Nephron progenitor cell (in vitro differentiated cells): ENCODE data around the gene ITGA2.

Experiments used
- DNase-seq: peaks from one replicate; pipeline ENCODE4 v3.0.0; 2021
- H3K27ac Mint-ChIP-seq: 2 replicates; pipeline ENCODE4 v1.8.0; 2021; ENCODE audit warnings: mild to moderate bottlenecking, moderate library complexity, mixed read lengths
- H3K27me3 Mint-ChIP-seq: 2 replicates; pipeline ENCODE4 v1.8.0; 2021; ENCODE audit warnings: mild to moderate bottlenecking, low read depth, mixed read lengths; ENCODE audit not compliant: poor library complexity
- H3K36me3 Mint-ChIP-seq: 2 replicates; pipeline ENCODE4 v1.8.0; 2021; ENCODE audit warnings: low read depth, mixed read lengths
- H3K4me1 Mint-ChIP-seq: 2 replicates; pipeline ENCODE4 v1.8.0; 2021; ENCODE audit warnings: mixed read lengths
- H3K4me3 Mint-ChIP-seq: 2 replicates; pipeline ENCODE4 v1.8.0; 2021; ENCODE audit warnings: mild to moderate bottlenecking, moderate library complexity, mixed read lengths
- H3K9me3 Mint-ChIP-seq: 2 replicates; pipeline ENCODE4 v1.8.0; 2021; ENCODE audit warnings: mild to moderate bottlenecking, moderate library complexity, mixed read lengths
- TF ChIP-seq, protein P1 (sequence below): fragments of 200-600 bp; sonication (generic); IDR thresholded peaks from 2 replicates; pipeline ENCODE4 v1.5.0; 2021; ENCODE audit warnings: antibody characterized with exemption

ITGA2 gene

DNA sequence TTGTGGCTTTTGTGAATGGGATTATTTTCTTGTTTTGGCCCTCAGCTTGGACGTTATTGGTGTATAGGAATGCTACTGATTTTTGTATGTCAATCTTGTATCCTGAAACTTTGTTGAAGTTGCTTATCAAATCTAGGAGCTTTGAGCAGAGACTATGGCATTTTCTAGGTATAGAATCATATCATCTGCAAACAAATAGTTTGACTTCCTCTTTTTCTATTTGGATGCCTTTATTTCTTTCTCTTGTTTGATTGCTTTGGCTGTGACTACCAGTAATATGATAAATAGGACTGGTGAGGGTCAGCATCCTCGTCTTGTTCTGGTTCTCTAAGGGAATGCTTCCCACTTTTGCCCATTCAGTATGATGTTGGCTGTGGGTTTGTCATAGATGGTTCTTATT lies 24.7 kb downstream of the ITGA2 start:
- DNase-seq: no peak
- H3K27me3 Mint-ChIP-seq: peaks cover 15% of the 10 kb centered on the region
- no peak overlapping the region for H3K27ac Mint-ChIP-seq
- H3K36me3 Mint-ChIP-seq: no peaks in the 10 kb centered on the region
- TF ChIP-seq, protein P1, sequence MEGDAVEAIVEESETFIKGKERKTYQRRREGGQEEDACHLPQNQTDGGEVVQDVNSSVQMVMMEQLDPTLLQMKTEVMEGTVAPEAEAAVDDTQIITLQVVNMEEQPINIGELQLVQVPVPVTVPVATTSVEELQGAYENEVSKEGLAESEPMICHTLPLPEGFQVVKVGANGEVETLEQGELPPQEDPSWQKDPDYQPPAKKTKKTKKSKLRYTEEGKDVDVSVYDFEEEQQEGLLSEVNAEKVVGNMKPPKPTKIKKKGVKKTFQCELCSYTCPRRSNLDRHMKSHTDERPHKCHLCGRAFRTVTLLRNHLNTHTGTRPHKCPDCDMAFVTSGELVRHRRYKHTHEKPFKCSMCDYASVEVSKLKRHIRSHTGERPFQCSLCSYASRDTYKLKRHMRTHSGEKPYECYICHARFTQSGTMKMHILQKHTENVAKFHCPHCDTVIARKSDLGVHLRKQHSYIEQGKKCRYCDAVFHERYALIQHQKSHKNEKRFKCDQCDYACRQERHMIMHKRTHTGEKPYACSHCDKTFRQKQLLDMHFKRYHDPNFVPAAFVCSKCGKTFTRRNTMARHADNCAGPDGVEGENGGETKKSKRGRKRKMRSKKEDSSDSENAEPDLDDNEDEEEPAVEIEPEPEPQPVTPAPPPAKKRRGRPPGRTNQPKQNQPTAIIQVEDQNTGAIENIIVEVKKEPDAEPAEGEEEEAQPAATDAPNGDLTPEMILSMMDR: no peak
- peaks cover 7% of the 10 kb centered on the region for H3K9me3 Mint-ChIP-seq
- no peak overlapping the region for H3K4me3 Mint-ChIP-seq
- no peaks in the 10 kb centered on the region for H3K4me1 Mint-ChIP-seq

DNA sequence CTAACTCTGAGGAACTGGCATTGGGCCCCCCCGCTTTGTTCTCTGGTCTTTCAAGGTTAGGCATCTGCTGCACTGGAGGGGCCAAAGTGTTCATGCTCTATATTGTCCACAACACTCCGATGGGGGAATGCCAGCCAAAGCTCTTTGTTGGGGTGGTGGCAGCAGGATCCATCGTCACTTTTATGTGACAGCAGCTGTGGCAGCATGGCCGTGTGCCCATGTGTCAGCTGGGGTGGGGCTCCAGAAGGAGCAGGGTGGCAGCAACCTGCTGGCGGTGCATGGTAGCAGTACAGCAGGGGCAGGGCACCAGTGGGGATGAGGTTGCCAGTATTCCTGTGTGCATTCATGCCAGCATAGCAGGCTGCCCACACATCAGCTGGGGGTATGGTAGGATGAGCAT lies 28.2 kb downstream of the ITGA2 start:
- DNase-seq: no peak
- Mint-ChIP-seq H3K4me1 (no peaks in the 10 kb centered on the region), H3K27me3 (peaks cover 15% of the 10 kb centered on the region), H3K4me3 (no peak overlapping the region), H3K36me3 (no peaks in the 10 kb centered on the region), H3K9me3 (peaks cover 7% of the 10 kb centered on the region), H3K27ac (no peak overlapping the region)
- TF ChIP-seq, protein P1: no peak

DNA sequence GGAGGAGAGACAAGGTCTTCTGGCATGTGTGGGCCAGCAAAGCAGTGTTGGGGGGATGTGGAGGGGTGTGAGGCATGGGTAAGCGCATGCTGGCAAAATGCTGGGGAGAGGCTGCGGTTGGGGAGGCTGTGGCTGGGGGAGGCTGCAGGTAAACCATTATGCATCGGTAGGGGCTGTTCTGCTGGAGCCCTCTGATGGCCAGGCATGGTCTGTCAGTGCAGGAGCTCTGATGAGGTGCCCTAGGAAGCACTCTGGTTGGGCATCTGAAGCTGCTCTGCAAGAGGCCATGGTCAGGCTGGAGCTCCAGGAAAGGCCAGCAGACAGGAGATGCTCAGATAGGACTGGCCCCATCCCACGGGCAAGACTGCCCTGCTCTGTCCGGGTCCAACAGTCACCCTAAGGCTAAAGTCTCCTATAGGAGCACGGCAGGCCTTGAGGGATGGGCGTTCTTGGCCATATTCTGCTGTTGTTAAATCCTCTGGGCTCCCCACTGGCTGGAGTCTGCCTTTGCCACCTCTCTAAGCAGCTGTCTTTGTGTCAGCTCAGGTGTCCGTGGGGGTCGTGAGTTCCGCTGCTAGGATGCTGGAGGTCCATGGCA lies 28.7 kb downstream of the ITGA2 start:
- DNase-seq: no peak
- no peak overlapping the region for H3K4me3 Mint-ChIP-seq

GRCh38 chr5:53019320-53019719 lies 30.2 kb downstream of the ITGA2 start:
- Mint-ChIP-seq H3K4me1 (no peaks in the 10 kb centered on the region), H3K36me3 (no peaks in the 10 kb centered on the region), H3K27me3 (peaks cover 11% of the 10 kb centered on the region), H3K27ac (no peak overlapping the region), H3K4me3 (no peak overlapping the region), H3K9me3 (no peaks in the 10 kb centered on the region)
- DNase-seq: no peak
- TF ChIP-seq, protein P1: no peak

More for the DNA sequence above, 28.7 kb downstream of the ITGA2 start:
- H3K36me3 Mint-ChIP-seq: no peaks in the 10 kb centered on the region
- H3K27ac Mint-ChIP-seq: no peak overlapping the region
- H3K9me3 Mint-ChIP-seq: peaks cover 7% of the 10 kb centered on the region
- H3K4me1 Mint-ChIP-seq: no peaks in the 10 kb centered on the region
- peaks cover 15% of the 10 kb centered on the region for H3K27me3 Mint-ChIP-seq
- TF ChIP-seq, protein P1: no peak

- H3K36me3 Mint-ChIP-seq: no peaks in the 10 kb centered on the region
- TF ChIP-seq, protein P1: no peak
- no peak overlapping the region for H3K27ac Mint-ChIP-seq
- no peak overlapping the region for H3K4me3 Mint-ChIP-seq
- DNase-seq: no peak
- no peaks in the 10 kb centered on the region for H3K9me3 Mint-ChIP-seq
- H3K27me3 Mint-ChIP-seq: peaks cover 4% of the 10 kb centered on the region
- H3K4me1 Mint-ChIP-seq: no peaks in the 10 kb centered on the region
Observed at GRCh38 chr5:53022930-53023511, 33.9 kb downstream of the ITGA2 start.

- H3K4me3 Mint-ChIP-seq: no peak overlapping the region
Observed at GRCh38 chr5:53023969-53024368, 34.8 kb downstream of the ITGA2 start.

More at GRCh38 chr5:53023969-53024368, 34.8 kb downstream of the ITGA2 start:
- Mint-ChIP-seq H3K36me3 (no peaks in the 10 kb centered on the region), H3K27ac (no peak overlapping the region), H3K27me3 (peaks cover 4% of the 10 kb centered on the region), H3K4me1 (no peaks in the 10 kb centered on the region), H3K9me3 (no peaks in the 10 kb centered on the region)
- no peak for DNase-seq
- TF ChIP-seq, protein P1: no peak
